CD8-positive, alpha-beta memory T cell (primary cell): ENCODE data around the gene IL3RA. TPM values are rescaled to one million over a fixed set of nuclear protein-coding genes. Genes with fewer than 3 reads are reported as not detected.
A peak's percentile ranks its signal among the peaks of the same experiment; 100 is the strongest.

ENCODE experiments used
- CTCF ChIA-PET: fragments of 350-600 bp; sonication (Branson Sonifier 250); formaldehyde crosslinking; loops from one replicate; lab custom pipeline; 2021; ENCODE audit warnings: antibody characterized with exemption; lab: Charles Lee
- POLR2A ChIA-PET: fragments of 350-600 bp; sonication (Branson Sonifier 250); formaldehyde crosslinking; loops from one replicate; lab custom pipeline; 2021; ENCODE audit warnings: antibody characterized with exemption; lab: Charles Lee
- DNase-seq, 5 donors: peaks; one replicate each; pipeline versions ENCODE4 v3.0.0 to v3.0.0-alpha.2; 2020 to 2022; ENCODE audit warnings: mixed read lengths in 1 of 5
- H3K27ac ChIP-seq: one replicate; pipeline ENCODE4 v1.7.0; 2013; ENCODE audit warnings: low read depth, mild to moderate bottlenecking, low read length, moderate library complexity
- H3K27me3 ChIP-seq: 2 replicates; pipeline ENCODE4 v1.7.0; 2013; ENCODE audit warnings: low read length, mild to moderate bottlenecking; ENCODE audit not compliant: insufficient read depth, poor library complexity, severe bottlenecking
- H3K36me3 ChIP-seq: 2 replicates; pipeline ENCODE4 v1.7.0; 2013; ENCODE audit warnings: mild to moderate bottlenecking, low read length, moderate library complexity; ENCODE audit not compliant: insufficient read depth
- H3K4me1 ChIP-seq: 2 replicates; pipeline ENCODE4 v1.7.0; 2013; ENCODE audit warnings: mild to moderate bottlenecking, low read length, moderate library complexity; ENCODE audit not compliant: insufficient read depth
- H3K4me3 ChIP-seq: 2 replicates; pipeline ENCODE4 v1.7.0; 2013; ENCODE audit warnings: mild to moderate bottlenecking, low read length
- H3K9me3 ChIP-seq: 2 replicates; pipeline ENCODE4 v1.7.0; 2013; ENCODE audit warnings: mild to moderate bottlenecking, low read length
- H3K27ac Mint-ChIP-seq, 8 donors: one replicate each; pipeline ENCODE4 v1.8.0; 2020 to 2021; ENCODE audit warnings: mixed read lengths in 8 of 8, mild to moderate bottlenecking in 6 of 8, inconsistent platforms in 3 of 8, moderate library complexity in 3 of 8
- H3K27me3 Mint-ChIP-seq, 2 donors: one replicate each; pipeline ENCODE4 v1.8.0; 2020 to 2021; ENCODE audit warnings: mixed read lengths in 2 of 2, mild to moderate bottlenecking in 1 of 2, moderate library complexity in 1 of 2
- H3K36me3 Mint-ChIP-seq, 3 donors: one replicate each; pipeline ENCODE4 v1.8.0; 2020 to 2021; ENCODE audit warnings: mixed read lengths in 3 of 3, inconsistent platforms in 1 of 3, mild to moderate bottlenecking in 1 of 3
- H3K4me1 Mint-ChIP-seq, 3 donors: one replicate each; pipeline ENCODE4 v1.8.0; 2020 to 2021; ENCODE audit warnings: mixed read lengths in 3 of 3, inconsistent platforms in 1 of 3, mild to moderate bottlenecking in 1 of 3
- H3K4me3 Mint-ChIP-seq, 7 donors: one replicate each; pipeline ENCODE4 v1.8.0; 2020 to 2021; ENCODE audit warnings: mixed read lengths in 7 of 7, mild to moderate bottlenecking in 6 of 7, moderate library complexity in 4 of 7, inconsistent platforms in 2 of 7
- H3K9me3 Mint-ChIP-seq, 5 donors: one replicate each; pipeline ENCODE4 v1.8.0; 2020 to 2022; ENCODE audit warnings: mixed read lengths in 5 of 5, mild to moderate bottlenecking in 3 of 5, moderate library complexity in 2 of 5, inconsistent platforms in 1 of 5
- polyA plus RNA-seq: library from polyadenylated mRNA; unstranded; fragments of 300-500 nt; fragmentation: Illumina TruSeq; gene quantifications from one replicate; pipeline ENCODE4 v1.2.3, GENCODE V29; 2021
- total RNA-seq, 2 experiments: library from RNA; stranded (reverse); gene quantifications; one replicate each; pipeline ENCODE4 v1.2.3, GENCODE V29; 2021

The IL3RA gene
- total and polyA plus RNA-seq, 3 experiments from 2014 or later: 0.42 to 0.44 TPM; not detected in 1

GRCh38 chrX:1378306-1378759 lies 41.7 kb downstream of the IL3RA start:
- Mint-ChIP-seq H3K36me3 (peaks cover 0 to 1% (median 0%) of the 10 kb centered on the region in 3 donors), H3K4me1 (peaks cover 0 to 10% (median 3%) of the 10 kb centered on the region in 3 donors), H3K9me3 (no peaks in the 10 kb centered on the region), H3K27ac (no peak overlapping the region), H3K4me3 (no peak overlapping the region), H3K27me3 (no peaks in the 10 kb centered on the region)
- Histone ChIP-seq H3K27me3 (no peaks in the 10 kb centered on the region), H3K9me3 (no peaks in the 10 kb centered on the region), H3K36me3 (no peaks in the 10 kb centered on the region), H3K4me1 (no peaks in the 10 kb centered on the region), H3K27ac (no peak overlapping the region), H3K4me3 (no peak overlapping the region)
- ChIA-PET POLR2A (no interaction called here), CTCF (no interaction called here)
- peak in 1 of 5 donors; percentile 45 for DNase-seq

DNA sequence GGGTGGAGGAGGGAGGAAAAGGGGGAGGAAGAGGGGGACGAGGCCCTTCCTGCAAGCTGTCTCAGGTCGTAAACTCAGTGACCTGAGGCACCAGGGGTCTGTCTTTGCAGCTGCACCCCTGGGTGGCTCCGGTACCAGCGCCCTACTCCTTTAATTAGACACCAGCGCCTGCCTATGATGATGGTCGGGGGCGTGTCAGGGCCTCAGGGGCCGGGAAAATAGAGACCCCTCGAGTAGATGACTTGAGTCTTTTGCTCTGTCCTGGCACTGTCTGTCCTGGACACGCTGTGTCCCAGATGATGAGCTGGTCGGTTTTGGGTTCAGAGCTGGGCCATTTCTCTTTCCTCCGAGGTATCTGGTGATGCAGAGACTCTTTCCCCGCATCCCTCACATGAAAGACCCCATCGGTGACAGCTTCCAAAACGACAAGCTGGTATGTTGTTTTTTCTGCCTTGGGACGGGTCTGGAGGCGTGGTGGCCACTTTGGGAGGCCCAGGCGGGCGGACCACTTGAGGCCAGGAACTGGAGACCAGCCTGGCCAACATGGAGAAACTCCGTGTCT lies 44.2 kb downstream of the IL3RA start:
- Histone ChIP-seq H3K9me3 (no peaks in the 10 kb centered on the region), H3K27me3 (no peaks in the 10 kb centered on the region), H3K4me1 (no peaks in the 10 kb centered on the region), H3K36me3 (peaks cover 8% of the 10 kb centered on the region), H3K4me3 (no peak overlapping the region), H3K27ac (no peak overlapping the region)
- DNase-seq: peak in 1 of 5 donors; percentile 29
- Mint-ChIP-seq H3K4me1 (peaks cover 0 to 10% (median 3%) of the 10 kb centered on the region in 3 donors), H3K9me3 (no peaks in the 10 kb centered on the region), H3K36me3 (peaks cover 0 to 23% (median 7%) of the 10 kb centered on the region in 3 donors), H3K27me3 (no peaks in the 10 kb centered on the region), H3K27ac (peak overlapping the region in 1 of 8 donors; percentile 83), H3K4me3 (no peak overlapping the region)
- ChIA-PET POLR2A (no interaction called here), CTCF (no interaction called here)

DNA sequence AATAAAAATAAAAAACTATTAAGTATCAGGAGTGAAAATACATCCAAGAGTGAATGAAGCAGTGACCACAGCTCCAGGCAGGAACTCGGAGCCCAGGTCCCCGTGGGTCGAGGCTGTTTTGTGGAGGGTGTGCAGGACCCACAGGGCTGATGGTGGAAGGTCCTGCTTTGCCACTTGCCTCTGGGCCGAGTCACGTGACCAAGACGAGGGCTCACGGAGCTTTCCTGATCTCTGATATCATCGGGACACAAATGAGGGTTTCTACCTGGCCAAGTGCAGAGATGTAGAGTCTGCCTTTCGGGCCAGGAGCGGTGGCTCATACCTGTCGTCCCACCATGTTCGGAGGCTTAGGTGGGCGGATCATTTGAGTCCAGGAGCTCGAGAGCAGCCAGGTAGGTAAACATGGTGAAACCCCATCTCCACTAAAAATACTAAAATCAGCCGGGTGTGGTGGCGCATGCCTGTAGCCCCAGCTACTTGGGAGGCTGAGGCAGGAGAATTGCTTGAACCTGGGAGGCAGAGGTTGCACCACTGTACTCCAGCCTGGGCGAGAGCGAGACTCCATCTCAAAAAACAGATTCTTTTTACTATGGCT lies 48.2 kb downstream of the IL3RA start:
- POLR2A ChIA-PET: no interaction called here
- DNase-seq: no peak
- Histone ChIP-seq H3K27me3 (no peaks in the 10 kb centered on the region), H3K9me3 (no peaks in the 10 kb centered on the region), H3K4me1 (peaks cover 16% of the 10 kb centered on the region), H3K4me3 (no peak overlapping the region), H3K27ac (no peak overlapping the region), H3K36me3 (peaks cover 48% of the 10 kb centered on the region)
- peak overlapping the region in 2 of 8 donors; percentile 70 to 76 for H3K27ac Mint-ChIP-seq
- CTCF ChIA-PET: no interaction called here
- peaks cover 21 to 32% (median 21%) of the 10 kb centered on the region in 3 donors for H3K4me1 Mint-ChIP-seq
- H3K36me3 Mint-ChIP-seq: peaks cover 13 to 63% (median 15%) of the 10 kb centered on the region in 3 donors
- H3K4me3 Mint-ChIP-seq: peak overlapping the region in 2 of 7 donors; percentile 61 to 71
- no peaks in the 10 kb centered on the region for H3K27me3 Mint-ChIP-seq
- H3K9me3 Mint-ChIP-seq: no peaks in the 10 kb centered on the region

- H3K36me3 ChIP-seq: peaks cover 54% of the 10 kb centered on the region
- H3K36me3 Mint-ChIP-seq: peaks cover 15 to 69% (median 15%) of the 10 kb centered on the region in 3 donors
- peaks cover 24% of the 10 kb centered on the region for H3K4me1 ChIP-seq
- DNase-seq: no peak
- H3K4me3 ChIP-seq: no peak overlapping the region
- H3K9me3 ChIP-seq: no peaks in the 10 kb centered on the region
- H3K27ac ChIP-seq: no peak overlapping the region
- ChIA-PET POLR2A (no interaction called here), CTCF (no interaction called here)
- peak overlapping the region in 2 of 8 donors; percentile 12 to 70 for H3K27ac Mint-ChIP-seq
- H3K4me3 Mint-ChIP-seq: peak overlapping the region in 1 of 7 donors; percentile 61
- H3K4me1 Mint-ChIP-seq: peaks cover 18 to 35% (median 27%) of the 10 kb centered on the region in 3 donors
- no peaks in the 10 kb centered on the region for H3K27me3 Mint-ChIP-seq
- H3K9me3 Mint-ChIP-seq: no peaks in the 10 kb centered on the region
- H3K27me3 ChIP-seq: no peaks in the 10 kb centered on the region
These were observed 49.0 kb downstream of the IL3RA start for GRCh38 chrX:1385253-1386223.

DNA sequence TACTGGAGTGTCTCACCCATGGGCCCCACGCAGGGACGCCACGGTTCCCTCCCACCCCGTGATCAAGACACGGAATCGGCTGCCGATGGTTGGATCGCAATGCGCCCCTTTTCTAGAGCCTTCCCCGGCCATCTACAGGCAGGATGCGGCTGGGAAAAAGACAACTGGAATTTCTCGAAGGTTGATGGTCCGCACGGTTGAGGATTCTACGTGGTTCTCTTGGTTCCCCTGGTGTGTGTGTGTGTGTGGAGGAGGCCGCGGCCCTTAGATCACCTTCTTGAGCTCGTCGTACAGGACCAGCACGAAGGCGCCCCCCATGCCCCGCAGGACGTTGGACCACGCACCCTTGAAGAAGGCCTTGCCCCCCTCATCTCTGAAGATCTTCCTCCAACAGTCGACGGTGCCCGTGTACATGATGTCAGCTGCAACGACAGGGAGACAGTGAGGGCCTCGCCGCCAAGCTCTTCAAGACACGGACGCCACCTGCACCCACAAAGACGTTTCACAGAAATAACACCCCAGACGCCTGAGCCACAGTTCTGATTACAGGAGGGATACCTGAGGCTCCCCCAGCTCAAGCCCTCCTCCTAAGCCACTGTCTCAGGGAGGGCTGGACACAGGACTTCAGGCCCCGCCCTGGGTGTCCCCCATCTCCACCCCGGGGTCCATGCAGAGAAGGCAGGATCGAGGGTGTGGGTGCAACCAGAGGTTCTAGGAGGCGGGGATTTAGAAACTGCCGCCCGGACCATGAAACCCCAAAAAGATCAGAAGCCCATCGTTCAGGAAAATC lies 49.9 kb downstream of the IL3RA start:
- Histone ChIP-seq H3K9me3 (no peaks in the 10 kb centered on the region), H3K27me3 (no peaks in the 10 kb centered on the region), H3K27ac (no peak overlapping the region), H3K36me3 (peaks cover 56% of the 10 kb centered on the region), H3K4me1 (peaks cover 32% of the 10 kb centered on the region), H3K4me3 (no peak overlapping the region)
- peak overlapping the region in 1 of 8 donors; percentile 61 for H3K27ac Mint-ChIP-seq
- H3K4me1 Mint-ChIP-seq: peaks cover 24 to 43% (median 35%) of the 10 kb centered on the region in 3 donors
- ChIA-PET CTCF (no interaction called here), POLR2A (no interaction called here)
- H3K36me3 Mint-ChIP-seq: peaks cover 15 to 76% (median 15%) of the 10 kb centered on the region in 3 donors
- no peaks in the 10 kb centered on the region for H3K9me3 Mint-ChIP-seq
- no peaks in the 10 kb centered on the region for H3K27me3 Mint-ChIP-seq
- no peak for DNase-seq
- peak overlapping the region in 1 of 7 donors; percentile 72 for H3K4me3 Mint-ChIP-seq

- Histone ChIP-seq H3K27ac (no peak overlapping the region), H3K4me1 (peaks cover 32% of the 10 kb centered on the region), H3K27me3 (no peaks in the 10 kb centered on the region), H3K4me3 (no peak overlapping the region), H3K36me3 (peaks cover 56% of the 10 kb centered on the region), H3K9me3 (no peaks in the 10 kb centered on the region)
- CTCF ChIA-PET: no interaction called here
- POLR2A ChIA-PET: no interaction called here
- Mint-ChIP-seq H3K27ac (no peak overlapping the region), H3K4me1 (peaks cover 24 to 40% (median 35%) of the 10 kb centered on the region in 3 donors), H3K36me3 (peaks cover 15 to 78% (median 15%) of the 10 kb centered on the region in 3 donors), H3K4me3 (peak overlapping the region in 1 of 7 donors; percentile 60), H3K27me3 (no peaks in the 10 kb centered on the region), H3K9me3 (no peaks in the 10 kb centered on the region)
- peak in 1 of 5 donors; percentile 46 for DNase-seq
These were observed 50.7 kb downstream of the IL3RA start for GRCh38 chrX:1387141-1387776.

GRCh38 chrX:1388651-1389050 lies 52.1 kb downstream of the IL3RA start:
- Mint-ChIP-seq H3K4me1 (peaks cover 25 to 43% (median 40%) of the 10 kb centered on the region in 3 donors), H3K27ac (peak overlapping the region in 3 of 8 donors; percentile 46 to 84 (median 66))

More at GRCh38 chrX:1388651-1389050, 52.1 kb downstream of the IL3RA start:
- no peaks in the 10 kb centered on the region for H3K27me3 Mint-ChIP-seq
- H3K4me3 Mint-ChIP-seq: peak overlapping the region in 6 of 7 donors; percentile 23 to 78 (median 44)
- no peaks in the 10 kb centered on the region for H3K27me3 ChIP-seq
- no peak overlapping the region for H3K27ac ChIP-seq
- H3K4me3 ChIP-seq: no peak overlapping the region
- H3K36me3 ChIP-seq: peaks cover 56% of the 10 kb centered on the region
- peaks cover 15 to 73% (median 15%) of the 10 kb centered on the region in 3 donors for H3K36me3 Mint-ChIP-seq
- DNase-seq: peak in 1 of 5 donors; percentile 23
- peaks cover 32% of the 10 kb centered on the region for H3K4me1 ChIP-seq
- H3K9me3 Mint-ChIP-seq: no peaks in the 10 kb centered on the region
- CTCF ChIA-PET: no interaction called here
- POLR2A ChIA-PET: no interaction called here
- H3K9me3 ChIP-seq: no peaks in the 10 kb centered on the region
